DMS79 (cell line): ENCODE measurements around the gene TMEM185B.

Experiments
- DNase-seq: peaks from one replicate; lab custom pipeline; 2025; lab: John Stamatoyannopoulos, UW

TMEM185B gene

DNA sequence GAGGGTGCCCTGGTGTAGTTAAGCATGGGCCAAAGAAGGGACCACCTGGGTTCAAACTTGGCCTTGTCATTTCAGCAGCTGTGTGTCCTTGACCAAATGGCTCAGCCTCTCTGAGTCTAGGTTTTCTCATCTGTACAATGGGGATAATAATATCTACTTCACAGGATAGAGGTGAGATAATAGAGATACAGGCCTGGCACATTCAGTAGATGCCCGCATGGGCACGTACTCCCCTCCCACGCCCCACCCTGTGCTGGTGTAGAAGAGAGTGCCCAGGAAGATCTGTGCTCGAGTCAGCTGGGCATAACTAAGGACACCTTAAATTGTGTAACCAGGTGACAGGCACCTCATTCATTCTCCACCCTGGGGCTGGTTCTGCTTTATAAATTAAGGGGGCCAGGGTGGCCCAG is 8.4 kb upstream of the TMEM185B start:
- DNase-seq: no peak

DNA sequence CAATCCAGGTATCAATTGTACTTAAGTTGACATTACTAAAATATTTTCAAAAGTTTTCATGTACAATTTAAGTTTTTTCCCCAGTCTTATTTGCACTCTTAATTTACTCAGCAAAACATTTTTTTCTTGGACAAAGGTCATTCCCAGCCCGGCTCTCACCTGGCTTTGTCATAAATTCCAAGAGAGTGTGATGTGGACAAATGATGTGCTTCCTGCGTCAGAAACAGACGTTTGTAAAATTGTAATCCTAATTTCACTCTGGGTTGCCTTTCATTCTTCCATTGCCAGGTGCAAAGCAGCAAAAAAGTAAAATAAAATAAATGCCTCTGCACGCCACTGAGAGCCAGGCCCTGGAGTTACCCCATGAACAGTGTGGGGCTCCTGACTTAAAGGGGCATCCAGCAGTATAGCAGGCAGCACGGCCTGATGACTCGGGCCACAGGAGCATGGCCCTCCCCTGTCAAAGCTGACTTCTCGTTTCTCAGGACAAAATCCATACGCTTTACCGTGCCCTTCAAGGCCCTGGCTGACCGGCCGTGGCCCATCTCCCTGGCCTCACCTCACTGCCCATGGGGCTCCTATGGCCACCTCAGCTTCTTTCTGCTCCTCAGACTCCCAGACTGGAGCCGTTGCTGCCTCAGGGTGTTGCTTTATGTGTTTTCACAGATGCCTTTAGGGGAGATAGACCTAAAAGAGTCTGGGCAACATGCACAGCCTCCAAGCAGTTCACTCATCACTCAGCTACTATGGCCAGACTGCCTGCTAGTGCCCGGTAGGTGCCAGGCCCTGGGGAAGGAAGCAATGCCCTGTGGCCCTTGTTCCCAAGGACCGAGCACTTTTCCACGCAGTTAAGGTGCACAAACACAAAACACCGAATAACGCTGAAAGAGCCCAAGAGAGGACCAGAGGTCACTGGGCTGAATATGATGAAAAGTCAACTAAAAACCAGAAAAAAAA is 7.6 kb upstream of the TMEM185B start:
- no peak for DNase-seq

DNA sequence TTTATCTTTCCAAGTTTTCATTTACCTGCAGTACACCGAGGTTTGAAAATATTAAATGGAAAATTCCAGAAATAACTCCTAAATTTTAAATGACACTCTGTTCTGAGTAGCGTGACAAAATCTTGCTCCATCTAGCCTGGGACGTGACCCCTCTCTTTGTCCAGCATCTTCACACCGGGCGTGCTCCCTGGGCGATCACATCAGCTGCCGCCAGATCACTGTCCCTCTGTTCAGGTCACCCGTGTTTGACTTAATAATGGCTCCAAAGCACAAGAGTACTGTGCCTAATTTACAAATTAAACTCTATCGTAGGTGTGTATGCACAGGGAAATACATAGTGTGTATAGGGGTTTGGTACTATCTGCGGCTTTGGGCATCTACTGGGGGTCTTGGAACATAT is 6.1 kb upstream of the TMEM185B start:
- no peak for DNase-seq

DNA sequence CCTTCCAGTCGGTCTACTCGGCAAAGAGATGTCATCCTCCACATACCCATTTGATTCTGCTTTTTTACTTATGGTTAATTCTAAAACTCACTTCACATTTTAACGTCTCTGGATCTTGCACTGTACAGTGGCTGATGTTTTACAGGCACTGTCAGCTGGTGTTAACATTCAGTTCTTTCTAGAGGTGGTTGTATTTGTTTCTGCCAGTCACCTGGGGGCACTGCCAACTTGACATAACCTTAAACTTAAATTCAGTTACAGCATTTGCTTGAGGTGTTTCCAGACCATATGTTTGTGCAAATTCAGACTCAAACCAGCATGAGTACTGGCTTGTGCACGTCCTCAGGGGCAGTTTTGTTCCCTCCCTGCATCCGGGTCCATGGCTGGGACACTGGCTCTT is 5.3 kb upstream of the TMEM185B start:
- no peak for DNase-seq

DNA sequence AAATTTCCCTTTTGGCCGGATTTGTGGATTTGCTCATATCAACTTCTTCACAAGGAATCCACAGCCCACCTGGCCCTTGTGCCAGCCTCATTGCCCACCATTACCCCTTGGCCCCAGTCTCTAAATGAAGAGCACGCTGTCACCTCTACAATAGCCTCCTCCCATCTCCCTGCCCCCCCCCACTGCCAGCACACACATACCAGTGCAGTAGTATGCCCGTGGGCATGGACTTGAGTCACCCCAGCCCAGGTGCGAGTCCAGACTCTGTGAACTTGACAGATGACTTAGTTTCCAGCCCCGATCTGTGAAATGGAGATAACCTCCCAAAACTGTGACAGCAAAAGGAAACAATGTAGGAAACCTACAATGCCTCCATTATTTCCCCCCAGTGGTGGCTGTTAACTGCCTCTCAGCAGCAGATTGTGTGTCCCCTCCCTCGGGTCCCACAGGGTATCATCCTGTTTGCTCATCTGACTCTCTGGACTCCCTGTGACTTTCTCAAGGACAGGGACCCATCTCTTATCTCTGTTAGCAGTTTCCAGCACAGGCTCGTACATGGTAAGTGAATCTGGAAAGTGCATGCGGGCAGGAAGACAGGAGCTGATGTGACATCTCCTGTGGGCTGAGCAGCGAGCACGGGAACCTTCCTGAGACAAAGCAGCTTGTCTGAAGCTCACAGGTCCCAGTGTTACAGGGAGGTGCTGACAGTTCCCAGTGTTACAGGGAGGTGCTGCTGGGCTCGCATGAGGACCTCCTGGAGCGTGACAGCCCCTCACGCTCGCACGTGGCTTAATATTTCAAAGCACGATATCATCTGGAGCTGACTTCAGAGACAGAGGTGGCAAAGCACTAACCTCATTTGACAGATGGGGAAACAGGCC is 4.2 kb upstream of the TMEM185B start:
- DNase-seq: no peak

DNA sequence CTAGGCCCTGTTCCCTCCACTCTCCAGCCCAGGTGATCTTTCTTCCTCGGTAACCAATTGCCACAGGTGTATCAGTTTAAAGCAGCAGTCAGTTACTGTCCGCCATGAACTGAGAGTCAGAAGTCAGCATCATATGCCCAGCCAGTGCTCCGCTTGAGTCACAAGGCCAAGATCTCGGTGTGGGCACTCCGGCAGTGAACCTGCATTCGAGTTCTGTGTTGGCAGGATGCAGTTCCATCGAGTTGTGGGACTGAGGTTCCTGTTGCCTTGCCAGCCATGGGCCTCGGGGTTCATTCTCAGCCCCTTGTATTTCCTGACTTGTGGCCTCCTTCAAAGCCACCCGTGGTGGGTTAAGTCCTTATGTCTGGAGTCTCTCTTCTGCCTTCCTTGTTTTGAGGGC is 3.1 kb upstream of the TMEM185B start:
- no peak for DNase-seq

DNA sequence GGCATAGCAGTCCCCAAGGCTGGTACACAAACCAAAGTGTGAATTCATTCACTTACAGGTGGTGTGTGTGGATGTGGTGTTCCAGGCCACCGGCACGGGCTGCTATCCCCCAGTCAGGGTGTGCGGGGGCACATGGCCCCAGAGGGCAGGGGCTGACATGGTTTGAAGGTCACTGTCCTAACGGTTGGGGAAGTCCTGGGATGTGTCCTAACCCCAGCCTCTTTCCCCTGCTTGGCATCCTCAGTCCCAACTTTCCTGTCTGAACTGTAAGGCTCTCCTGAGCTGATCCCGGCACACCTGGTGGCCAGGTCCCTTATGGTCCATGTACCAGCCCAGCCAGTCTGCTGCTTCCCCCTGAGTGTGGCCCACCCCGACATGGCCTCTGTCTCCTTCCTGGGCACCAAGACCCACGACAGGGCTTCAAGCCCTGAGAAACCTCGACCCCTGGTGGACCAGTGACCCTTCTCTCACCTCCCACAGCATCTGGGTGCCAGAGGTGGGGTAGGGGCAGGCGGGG is 2.4 kb upstream of the TMEM185B start:
- no peak for DNase-seq

DNA sequence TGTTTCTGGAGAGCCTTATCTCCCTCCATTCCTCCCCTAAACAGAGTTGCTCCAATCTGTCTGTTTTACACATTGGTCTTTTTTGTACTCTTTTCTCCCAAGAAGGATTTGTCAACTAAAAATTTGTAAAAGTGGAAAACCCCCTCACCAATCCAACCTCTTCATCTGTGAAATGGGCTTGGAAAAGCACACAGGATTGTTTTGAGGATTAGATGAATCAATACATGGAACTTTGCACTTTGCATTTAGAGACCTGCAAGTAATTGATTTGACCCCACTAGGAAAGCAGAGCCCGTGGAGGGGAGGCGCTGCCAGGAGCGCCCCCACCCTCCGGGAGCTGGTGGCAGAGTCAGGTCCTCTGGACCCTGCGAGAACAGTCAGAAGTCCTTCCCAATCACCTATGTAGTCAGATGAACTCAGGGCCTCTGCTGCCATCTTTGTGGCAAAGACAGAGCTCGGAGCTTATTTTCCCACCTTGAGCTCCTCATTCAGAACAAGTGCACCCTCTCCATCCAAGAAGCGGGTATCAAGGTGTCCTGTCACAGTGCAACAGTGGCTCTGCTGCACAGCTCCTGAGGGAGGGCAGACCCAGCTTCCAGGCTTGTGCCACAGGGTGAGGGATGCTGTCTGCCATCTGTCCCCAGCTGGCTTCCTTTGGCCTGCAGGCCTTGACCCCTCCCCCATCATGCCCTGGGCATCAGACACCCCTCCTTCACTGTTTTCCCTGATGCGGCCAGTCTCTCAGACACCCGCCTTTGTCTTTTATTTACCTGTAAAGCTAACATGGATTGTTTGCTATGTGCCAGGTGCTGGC is 1.7 kb upstream of the TMEM185B start:
- DNase-seq: no peak

DNA sequence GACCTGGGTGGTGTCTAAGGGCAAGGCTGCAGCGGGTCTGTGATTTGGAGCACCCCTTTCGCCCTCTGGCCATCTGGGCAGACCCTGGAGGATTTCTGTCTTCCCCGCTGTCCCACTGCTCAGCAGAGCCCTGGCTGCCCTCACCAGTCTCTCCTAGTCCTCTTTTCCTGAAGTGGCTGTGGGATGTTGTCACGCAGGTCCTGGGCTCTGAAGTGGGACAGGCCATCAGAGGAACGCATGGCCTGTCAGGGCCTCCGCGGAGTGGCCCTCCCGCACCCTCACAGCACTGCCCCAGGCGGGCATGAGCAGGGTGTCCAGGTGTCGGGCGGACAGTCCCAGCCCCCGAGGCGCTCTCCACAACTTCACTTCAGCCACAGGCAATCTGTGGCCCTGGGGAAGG is 1.1 kb upstream of the TMEM185B start:
- DNase-seq: no peak

DNA sequence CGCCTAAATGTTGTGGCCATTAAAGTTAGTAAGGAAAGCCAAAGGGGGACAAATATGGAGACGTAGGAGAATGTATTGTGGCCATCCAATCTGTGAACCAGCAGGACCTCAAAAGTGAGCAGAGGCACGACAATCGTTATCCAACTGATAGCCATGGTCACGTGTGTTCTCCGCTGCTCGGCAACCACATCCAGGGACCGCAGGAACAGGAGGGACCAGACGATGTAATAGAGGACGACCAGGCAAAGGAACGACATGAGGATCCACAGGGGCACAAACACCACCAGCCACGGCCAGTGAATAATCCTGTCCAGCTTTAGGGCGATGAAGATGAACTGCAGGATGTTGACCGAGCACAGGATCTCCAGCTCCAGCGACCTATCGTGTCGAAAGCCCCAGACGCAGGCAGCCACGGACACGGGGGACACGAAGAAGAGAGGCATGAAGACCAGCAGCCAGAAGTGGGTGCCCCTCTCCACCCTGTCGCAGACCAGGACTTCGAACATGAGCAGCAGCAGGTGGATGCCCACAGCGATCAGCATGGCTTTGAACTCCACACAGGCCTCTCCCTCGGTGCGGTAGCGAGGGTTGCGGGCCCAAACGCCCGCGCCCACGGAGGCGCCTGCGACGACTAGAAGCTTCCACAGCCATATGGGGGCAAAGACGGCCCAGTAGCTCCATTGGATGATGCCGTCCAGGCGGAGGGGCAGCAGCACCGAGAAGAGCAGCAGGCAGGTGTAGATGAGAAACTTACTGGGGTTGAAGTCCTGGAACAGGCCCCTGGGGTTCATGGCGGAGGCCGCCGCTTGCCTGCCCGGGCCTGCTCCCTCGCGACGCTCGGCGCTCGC is 790 bp downstream of the TMEM185B start:
- no peak for DNase-seq

DNA sequence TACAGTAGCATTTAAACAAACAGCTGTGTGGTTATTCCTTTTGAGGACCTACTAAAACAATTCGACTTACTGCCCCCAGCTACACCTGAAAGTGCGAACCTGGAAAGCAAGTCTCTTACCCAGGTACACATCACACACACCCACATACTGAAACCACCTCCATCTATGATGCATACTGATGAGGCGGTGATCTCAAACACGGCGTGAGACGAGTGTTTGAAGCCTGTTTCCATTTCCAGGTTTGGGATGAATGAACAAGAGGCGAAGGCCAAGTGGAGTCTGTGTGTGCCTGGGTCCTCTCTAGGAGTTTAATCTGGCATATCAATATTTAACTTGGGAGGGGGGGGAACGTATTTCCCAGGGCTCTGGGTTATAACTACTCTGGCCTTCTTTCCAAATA is 1.6 kb downstream of the TMEM185B start:
- DNase-seq: no peak

DNA sequence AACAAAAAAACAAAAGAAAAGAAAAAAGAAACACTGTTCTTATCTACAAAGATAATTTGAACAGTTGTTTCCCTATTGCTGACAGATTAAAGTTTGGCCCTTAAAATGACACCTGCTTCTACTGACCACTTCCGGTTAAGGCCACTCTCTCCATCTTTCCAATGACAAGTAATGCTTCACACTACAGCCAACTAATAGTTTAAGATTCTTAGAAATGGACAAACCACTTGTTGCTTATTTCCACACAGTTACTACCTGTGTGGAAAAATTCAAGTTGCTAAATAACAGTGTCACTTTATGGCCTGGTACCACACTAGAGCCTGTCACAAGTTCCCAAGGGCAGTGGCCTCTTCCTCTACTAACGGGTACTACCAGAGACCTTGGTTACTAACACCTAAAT is 2.4 kb downstream of the TMEM185B start:
- no peak for DNase-seq

DNA sequence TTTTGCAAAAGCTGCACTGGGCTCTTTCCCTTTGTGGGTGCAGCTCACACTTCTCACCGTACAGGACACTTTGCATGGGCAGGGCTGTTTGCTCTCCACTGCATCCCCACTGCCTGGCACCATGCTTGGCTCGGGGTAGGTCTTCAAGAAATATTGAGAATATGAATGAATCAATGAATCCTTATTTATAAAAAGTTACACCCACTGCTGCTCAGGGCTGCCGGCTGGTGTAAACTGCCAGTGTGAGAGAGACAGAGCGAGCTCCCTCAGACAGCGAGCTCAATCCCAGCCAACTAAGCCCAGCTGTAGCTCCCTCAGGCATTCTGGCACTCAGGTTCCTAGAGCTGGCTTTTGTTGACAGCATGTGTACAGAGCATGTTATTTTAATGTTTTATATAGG is 3.4 kb downstream of the TMEM185B start:
- DNase-seq: no peak

DNA sequence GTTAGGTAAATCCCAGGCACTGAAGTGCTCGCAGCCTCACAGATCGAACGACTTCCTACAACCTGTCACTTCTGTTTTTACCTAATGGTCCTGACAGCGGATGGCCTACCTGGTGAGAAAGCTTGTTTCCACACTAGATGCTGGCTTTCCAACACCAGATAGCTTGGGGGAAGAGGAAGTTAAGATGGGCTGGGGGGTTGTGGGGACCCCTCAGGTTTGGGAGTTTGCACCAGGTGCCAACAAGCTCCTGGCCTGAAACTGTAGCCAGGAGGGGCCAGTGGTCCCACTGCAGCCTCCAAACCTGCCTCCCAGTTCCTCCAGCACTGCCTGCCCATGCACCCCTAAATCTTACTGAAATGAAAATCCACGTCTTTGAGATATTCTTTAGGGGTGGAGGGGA is 3.9 kb downstream of the TMEM185B start:
- DNase-seq: no peak

DNA sequence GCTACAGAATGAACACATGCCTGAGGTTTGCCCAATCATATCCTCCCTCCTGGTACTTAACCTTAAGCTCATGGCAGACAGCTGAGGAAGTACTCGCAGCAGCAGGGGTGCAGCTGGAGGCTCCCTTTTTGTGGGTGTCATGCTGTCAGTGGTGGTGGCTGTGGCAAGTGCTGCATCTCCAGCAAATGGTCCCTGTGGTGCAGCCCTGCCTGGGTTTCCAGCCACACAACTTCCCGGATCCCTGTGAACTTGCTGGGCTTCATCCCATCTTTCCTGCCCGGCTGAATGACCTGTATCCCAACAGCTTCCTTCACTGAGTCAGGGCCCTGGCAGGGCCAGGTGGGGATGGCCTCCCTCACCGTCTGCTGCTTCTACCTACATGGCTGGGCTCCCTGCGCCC is 5.0 kb downstream of the TMEM185B start:
- DNase-seq: no peak

DNA sequence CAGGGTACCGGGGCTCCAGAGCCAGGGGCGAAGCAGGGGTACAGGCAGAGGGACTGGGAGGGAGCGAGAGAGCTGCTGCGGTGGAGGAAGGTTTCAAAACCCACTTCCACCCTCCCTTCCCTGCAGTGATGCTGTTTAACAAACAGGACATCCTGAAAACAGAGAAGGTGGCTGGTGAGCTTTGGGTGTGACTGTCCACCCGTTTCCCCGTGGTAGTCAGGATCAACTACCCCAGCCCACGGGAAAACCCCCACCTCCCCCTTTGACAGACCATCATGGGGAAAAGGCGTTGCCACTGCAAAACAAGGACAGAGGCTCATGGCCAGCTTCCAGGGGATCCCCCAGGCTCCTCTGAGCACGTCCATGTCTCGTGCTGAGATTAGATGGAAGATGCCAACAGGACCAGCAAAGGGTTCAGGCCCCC is 12.9 kb downstream of the TMEM185B start:
- no peak for DNase-seq

DNA sequence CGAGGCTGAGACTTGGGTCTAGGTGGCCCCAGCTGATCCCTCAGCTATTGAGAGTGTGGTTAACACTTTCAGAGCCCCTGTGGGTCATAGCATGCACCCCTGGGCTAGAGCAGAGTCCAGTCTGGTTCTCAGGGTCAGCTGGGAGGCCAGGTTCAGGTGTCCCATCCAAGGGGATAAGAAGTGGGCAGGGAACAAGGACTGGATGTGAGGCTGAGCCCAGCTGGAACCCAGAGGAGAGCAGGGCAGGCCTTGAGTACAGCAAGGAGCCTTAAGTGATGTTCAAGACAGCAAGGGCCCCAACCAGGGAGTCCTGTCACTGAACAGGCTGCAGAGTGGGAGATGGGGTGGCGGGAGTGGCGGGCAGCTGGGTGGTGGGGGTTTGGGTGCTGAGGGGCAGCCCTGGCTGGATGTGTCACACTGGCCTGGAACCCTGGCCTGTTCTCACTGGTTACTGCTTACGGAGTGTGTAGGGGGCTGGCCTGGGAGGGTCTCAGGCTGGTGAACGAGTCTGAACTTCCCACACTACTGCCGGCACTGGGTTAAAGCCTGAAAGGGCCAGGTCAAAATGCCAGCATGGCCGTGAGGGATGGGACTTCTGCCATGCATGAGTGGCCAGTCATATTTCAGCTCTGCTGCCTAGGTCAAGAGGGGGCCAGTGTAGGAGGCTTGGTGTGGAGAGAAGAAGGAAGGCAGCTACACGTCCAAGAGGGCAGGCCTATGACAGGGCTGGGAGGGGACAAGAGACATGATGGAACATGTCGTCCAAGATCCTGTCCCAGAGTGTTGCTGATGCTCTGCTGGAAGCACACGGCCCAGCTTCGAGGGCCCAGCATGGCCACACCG is 13.6 kb downstream of the TMEM185B start:
- DNase-seq: no peak

DNA sequence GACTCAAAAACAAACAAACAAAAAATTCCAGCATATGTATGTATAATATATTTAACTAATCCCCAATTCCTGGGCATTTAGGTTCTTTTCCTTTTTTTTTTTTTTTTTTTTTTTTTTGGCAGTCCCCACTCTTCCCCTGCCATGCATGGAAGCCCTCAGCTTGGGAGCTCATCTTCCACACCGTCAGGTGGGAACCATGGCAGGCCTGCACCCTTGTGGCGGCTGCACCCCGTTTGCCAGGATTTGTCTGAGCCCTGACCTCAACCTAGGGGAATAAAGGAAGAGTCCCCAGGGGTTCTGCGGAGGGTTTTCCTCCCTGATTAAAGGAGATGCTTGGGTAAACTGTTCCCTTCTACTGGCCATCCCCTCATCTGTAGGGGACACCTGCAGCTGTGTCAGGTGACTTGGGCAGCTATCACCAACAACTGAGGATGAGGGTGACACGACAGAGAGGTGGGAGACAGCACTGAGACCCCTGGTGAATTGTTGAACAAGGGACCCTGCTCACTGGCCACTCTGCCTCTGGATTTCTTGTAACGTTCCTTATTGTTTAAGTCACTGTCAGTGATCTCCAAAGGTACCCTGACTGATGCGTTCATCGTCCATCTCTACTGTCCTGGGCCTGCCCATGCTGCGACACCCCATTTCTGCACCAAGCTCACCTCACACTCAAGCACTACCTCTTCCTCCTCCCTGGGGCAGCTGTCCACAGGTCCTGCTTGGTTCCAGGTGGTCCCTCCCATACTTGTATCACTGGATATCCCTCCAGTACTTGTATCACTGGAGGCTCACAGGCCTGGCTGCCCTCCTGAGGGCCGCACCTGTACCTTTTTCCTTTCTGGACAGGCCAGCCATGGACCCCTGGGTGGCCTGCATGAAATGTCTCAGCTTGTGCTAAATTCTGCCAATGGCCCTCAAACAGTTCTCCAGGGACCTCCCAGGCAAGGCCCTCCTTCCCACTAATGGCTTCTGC is 14.5 kb downstream of the TMEM185B start:
- no peak for DNase-seq
